Measurements from ENCODE around the gene C1QTNF9B. TPM values are rescaled to one million over a fixed set of nuclear protein-coding genes. Genes with fewer than 3 reads are reported as not detected.

Gene C1QTNF9B
- total and polyA plus RNA-seq, 2 of the 8 experiments (the other 6 are each of a cell fraction or from before 2014, with no cell fraction given): 0.11 TPM; not detected in 1

- no peak overlapping the region for H2BK20ac ChIP-seq (ENCODE audit: low read length)
- no peak overlapping the region for H2BK120ac ChIP-seq (replicated peaks; ENCODE audit: low read depth, low read length)
- H3K79me2 ChIP-seq (ENCODE audit: control insufficient read depth in 1 of 2, insufficient read depth in 2 of 2, low read length in 2 of 2): no peaks in the 10 kb centered on the region
- DNase-seq (ENCODE audit: low read depth in 1 of 2, low spot score in 2 of 2) (no peak), FAIRE-seq (no peak)
- peaks cover 0 to 2% (median 0%) of the 10 kb centered on the region in 4 experiments; a peak in 2 of 7 replicates for H3K4me1 ChIP-seq (replicated peaks in 1 of 4; ENCODE audit: control insufficient read depth in 3 of 4, insufficient read depth in 4 of 4, low read length in 3 of 4)
- no peak overlapping the region for H3K4me3 ChIP-seq (ENCODE audit: extremely low read depth in 1 of 4, insufficient read depth in 2 of 4, low read depth in 3 of 4, low read length in 4 of 4)
- H3K4me2 ChIP-seq (ENCODE audit: insufficient read depth in 1 of 2, low read depth in 2 of 2, low read length in 2 of 2): no peak overlapping the region
- ChIA-PET POLR2A (ENCODE audit: partially characterized antibody) (no interaction called here), CTCF (ENCODE audit: partially characterized antibody) (no interaction called here)
- H3K56ac ChIP-seq (replicated peaks; ENCODE audit: insufficient read length, low read depth, low read length): no peak overlapping the region
- no peaks in the 10 kb centered on the region for H3K9me3 ChIP-seq (ENCODE audit: insufficient read depth in 2 of 2, low read depth in 1 of 2, low read length in 1 of 2)
- 91% methylated on average over 2 of the region's 2 CpGs; no CpG with 5 or more reads in 1 of the 2 experiments for WGBS, 2 experiments (ENCODE audit: extremely low coverage in 1 of 2, insufficient coverage in 1 of 2, insufficient read length in 1 of 2, insufficient replicate concordance in 2 of 2, low coverage in 1 of 2, low lambda C conversion rate in 2 of 2, missing lambda C conversion rate in 1 of 2)
- H3K79me1 ChIP-seq (ENCODE audit: low read depth, low read length): no peaks in the 10 kb centered on the region
- no peak overlapping the region for H3K14ac ChIP-seq (ENCODE audit: insufficient read length)
- no peak overlapping the region for H3K23ac ChIP-seq (ENCODE audit: insufficient read length)
- no peaks in the 10 kb centered on the region for H3K27me3 ChIP-seq (replicated peaks in 1 of 4; ENCODE audit: control insufficient read depth in 3 of 4, extremely low read depth in 1 of 4, insufficient read depth in 3 of 4, low read length in 3 of 4)
- no peaks in the 10 kb centered on the region for H4K20me1 ChIP-seq (replicated peaks in 1 of 2; ENCODE audit: control insufficient read depth in 1 of 2, insufficient read depth in 2 of 2, low read length in 2 of 2)
- no peak overlapping the region for H3K27ac ChIP-seq (ENCODE audit: low read depth, low read length)
- H2BK12ac ChIP-seq (ENCODE audit: low read depth, low read length): no peak overlapping the region
- H3K18ac ChIP-seq (ENCODE audit: extremely low read depth, low read length): no peak overlapping the region
- H2AFZ ChIP-seq (ENCODE audit: low read length): no peak overlapping the region
- no peak overlapping the region for H3K4ac ChIP-seq (replicated peaks; ENCODE audit: insufficient read length, low read depth, low read length)
- H3K36me3 ChIP-seq (ENCODE audit: control insufficient read depth in 2 of 4, insufficient read depth in 4 of 4, low read length in 3 of 4): no peaks in the 10 kb centered on the region; a peak in 1 of 8 replicates
- no peak overlapping the region for H2BK5ac ChIP-seq (ENCODE audit: low read depth, low read length)
- H2AK5ac ChIP-seq (ENCODE audit: low read depth, low read length): no peak overlapping the region
- H4K8ac ChIP-seq (ENCODE audit: extremely low read depth, insufficient read depth, low read length): no peak overlapping the region
- H3K9ac ChIP-seq (replicated peaks in 1 of 4; ENCODE audit: extremely low read depth in 1 of 4, low read depth in 3 of 4, low read length in 3 of 4): no peak overlapping the region
- H2BK15ac ChIP-seq (ENCODE audit: low read length): no peak overlapping the region
- H4K91ac ChIP-seq (replicated peaks; ENCODE audit: insufficient read length, low read length): no peak overlapping the region
- TF ChIP-seq USF2 (IDR thresholded peaks at IDR 0.05; ENCODE audit: low read length) (no peak), RNF2 (IDR thresholded peaks at IDR 0.05; ENCODE audit: borderline replicate concordance, low read depth, low read length, missing control alignments, poor library complexity, severe bottlenecking) (no peak), ASH2L (IDR thresholded peaks at IDR 0.05; ENCODE audit: low read length) (no peak), POLR2AphosphoS5 (IDR thresholded peaks at IDR 0.05; ENCODE audit: low read depth, low read length) (no peak), TAF7 (optimal IDR thresholded peaks at IDR 0.05; ENCODE audit: borderline replicate concordance, low read depth, low read length) (no peak), CHD1 (IDR thresholded peaks at IDR 0.05; ENCODE audit: low read depth, low read length) (no peak), POLR2A (IDR thresholded peaks at IDR 0.05; ENCODE audit: control extremely low read depth in 1 of 2, low read depth in 2 of 2, low read length in 2 of 2) (no peak)
- no peak overlapping the region for H4K5ac ChIP-seq (ENCODE audit: insufficient read length, low read depth, low read length)
- no peaks in the 10 kb centered on the region for H3K23me2 ChIP-seq (ENCODE audit: low read depth, low read length)
Observed at GRCh38 chr13:23859904-23860303, 37.4 kb downstream of the C1QTNF9B start.
